T follicular helper cell (primary cell): ENCODE data around the gene PHYKPL.
A peak's percentile ranks its signal among the peaks of the same experiment; 100 is the strongest.

ENCODE experiments used
- DNase-seq: peaks from one replicate; pipeline ENCODE4 v3.0.0-alpha.2; 2020; ENCODE audit warnings: low read depth
- total RNA-seq, 2 experiments: gene quantifications; one replicate each; lab custom pipeline; 2026; lab: John Stamatoyannopoulos, UW

The PHYKPL gene
- total RNA-seq = 49.5 to 128 reads per million in 2 experiments

DNA sequence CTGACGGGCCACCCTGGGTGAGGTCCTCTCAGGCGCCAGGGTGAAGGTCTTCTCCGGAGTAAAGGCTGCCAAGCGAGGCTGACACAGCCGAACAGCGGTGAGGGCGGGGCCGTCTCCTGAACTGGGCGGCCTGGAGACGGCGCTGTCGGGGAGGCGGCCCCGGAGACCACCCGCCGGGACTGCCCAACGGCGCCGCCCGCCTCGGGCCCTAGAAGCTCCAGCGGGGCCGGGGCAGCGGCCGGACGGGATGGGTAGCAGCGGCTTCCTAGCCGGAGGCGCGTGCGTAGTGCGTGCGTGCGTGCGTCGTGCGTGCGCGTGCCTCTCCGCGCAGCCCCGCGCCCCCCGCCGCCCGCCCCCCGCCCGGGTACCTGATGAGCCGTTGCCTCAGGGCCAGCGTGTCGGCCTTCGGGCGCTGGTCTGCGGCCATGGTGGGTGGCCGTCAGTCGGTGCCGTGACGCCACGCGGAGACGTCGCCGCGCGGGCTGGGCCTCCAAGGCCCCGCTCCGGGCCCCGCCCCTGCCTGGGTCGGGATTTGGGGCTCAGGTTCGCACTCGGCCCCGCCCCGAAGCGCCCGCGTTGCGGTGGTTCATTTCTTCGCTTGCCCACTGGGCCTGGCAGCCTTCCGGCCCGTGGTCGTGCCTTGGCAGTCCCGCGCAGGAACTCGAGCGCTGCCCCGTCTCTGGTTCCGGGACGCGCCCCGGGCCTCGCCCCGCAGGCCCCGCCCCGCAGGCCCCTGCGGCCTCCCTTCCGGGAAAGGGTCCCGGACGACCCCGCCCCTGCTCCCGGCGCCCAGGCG, at the start of gene PHYKPL:
Gene PHYKPL (minus strand): TSS at position 679 of the 796 bp plus-strand sequence. CDS start 252 bp downstream, at position 427.
- DNase-seq = peak; percentile 37

DNA sequence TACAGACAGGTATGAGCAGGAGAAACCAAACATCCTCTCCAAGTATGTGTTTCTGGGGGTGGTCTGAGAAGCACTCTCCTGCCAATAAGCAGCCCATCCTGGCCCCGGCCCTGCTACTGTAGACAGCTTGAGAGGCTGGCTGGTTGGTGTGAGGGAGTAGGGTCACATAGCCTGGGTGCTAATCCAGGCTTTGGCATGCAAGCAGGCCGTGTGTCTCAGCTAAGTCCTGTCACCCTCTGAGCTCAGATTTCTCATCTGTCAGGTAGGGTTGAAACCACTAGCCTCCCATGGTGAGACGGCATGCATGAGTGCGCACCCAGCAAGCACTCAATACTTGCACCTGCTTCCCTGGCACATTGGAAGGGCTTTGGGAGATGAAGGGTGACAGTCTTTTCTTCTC, 49.8 kb upstream of the PHYKPL start:
- DNase-seq = no peak

DNA sequence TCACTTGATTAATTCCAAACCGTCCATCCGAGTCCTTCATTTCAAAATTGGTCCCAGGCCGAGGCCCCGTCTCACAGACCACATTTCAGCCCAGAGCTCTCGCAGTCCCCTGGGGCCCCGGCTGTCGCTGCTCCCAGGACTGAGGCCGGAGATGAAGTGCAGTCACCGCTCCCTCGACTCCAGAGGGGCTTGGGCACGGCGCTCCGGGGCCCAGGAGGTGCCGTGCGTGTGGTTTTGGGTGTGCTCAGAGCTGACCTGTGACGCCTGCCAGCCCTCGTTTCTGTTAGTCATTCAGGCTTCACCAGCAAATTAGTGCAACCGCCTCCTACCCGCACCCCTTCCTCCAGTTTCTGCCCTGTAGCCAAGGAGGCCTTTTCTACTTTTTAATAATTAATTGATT, 48.7 kb upstream of the PHYKPL start:
- DNase-seq = no peak

DNA sequence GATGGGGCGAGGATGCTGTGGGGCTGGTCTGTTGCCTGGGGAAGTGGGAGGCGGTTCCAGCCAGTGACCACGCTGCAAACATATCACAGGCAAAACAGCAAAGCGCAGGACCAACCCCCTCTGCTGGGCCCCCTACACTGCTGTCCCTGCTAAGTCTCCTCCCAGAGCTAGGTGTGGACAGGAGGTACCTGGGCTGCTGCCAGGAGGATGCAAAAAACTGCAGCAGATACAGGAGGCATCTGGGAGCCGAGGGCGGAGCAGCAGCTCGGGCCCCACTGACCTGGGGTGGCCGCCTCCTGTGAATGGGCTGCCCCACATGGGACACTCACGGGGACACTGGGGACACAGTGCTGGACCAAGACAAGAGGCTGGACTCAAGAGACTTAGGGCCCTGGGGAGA, 48.0 kb upstream of the PHYKPL start:
- DNase-seq = no peak

DNA sequence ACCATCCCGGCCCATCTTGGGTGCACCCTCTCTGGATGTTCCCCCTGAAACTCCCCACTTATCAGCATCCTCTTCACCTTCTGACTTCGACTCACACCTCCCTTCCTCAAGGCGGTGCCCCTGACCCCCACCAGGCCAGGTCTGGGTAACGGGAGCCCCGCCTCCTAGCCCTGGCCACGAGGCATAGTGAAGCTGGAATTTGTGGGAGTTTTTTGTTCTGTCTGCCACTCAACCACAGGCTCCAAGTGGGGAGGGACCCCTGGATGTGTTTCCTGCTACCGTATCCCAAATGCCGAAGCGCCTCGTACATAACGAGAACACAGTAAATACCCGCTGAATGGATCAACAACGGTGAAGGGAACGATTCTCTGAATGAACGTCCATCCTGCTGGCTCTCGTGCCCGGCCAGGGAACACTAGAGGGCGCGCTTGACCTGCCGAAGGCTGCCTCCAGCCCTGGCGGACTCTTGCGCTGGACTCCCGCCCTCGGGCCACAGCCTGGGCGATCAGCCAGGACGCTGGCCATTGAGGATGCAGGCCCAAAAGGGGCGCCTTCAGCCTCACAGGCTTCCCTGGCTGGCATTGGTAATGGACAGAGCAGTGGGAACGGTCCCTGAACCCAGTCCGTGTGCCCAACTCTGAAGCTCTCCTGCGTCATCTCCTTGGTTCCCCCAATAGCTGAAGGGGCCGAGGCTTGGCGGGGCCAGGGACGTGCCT, 47.3 kb upstream of the PHYKPL start:
- peak; percentile 12 for DNase-seq

DNA sequence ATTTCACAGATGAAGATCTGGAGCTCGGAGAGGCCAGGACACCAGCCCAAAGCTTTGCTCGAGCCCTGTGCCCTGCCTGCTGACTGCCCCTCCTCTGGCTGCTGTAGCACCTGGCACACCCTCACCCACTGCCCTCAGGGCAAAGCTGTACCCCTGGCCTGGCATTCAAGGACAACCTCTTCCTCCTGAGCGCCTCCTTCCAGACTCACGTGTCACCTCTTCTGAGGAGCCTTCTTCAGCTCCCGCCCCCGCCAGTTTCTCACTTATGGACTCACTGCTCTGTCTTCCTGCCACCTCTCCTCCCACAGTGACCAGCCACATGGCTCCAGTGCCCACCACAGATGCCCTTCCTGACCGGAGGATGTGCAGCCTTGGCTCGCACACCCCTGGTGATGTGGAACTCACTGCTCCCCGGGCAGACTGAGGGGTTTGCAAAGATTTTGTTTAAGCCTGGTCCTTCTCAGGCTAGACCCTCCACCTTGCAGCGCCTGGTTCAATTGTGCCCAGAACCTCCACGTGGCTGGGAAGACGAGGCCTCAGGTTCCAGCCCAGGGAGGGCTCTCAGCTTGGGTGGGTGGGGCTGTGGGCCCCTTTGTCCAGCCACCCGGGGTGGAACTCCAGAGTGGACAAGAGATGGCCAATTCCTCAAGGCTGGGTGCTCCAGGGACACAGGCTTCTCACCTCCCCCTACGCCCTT, 46.6 kb upstream of the PHYKPL start:
- no peak for DNase-seq

DNA sequence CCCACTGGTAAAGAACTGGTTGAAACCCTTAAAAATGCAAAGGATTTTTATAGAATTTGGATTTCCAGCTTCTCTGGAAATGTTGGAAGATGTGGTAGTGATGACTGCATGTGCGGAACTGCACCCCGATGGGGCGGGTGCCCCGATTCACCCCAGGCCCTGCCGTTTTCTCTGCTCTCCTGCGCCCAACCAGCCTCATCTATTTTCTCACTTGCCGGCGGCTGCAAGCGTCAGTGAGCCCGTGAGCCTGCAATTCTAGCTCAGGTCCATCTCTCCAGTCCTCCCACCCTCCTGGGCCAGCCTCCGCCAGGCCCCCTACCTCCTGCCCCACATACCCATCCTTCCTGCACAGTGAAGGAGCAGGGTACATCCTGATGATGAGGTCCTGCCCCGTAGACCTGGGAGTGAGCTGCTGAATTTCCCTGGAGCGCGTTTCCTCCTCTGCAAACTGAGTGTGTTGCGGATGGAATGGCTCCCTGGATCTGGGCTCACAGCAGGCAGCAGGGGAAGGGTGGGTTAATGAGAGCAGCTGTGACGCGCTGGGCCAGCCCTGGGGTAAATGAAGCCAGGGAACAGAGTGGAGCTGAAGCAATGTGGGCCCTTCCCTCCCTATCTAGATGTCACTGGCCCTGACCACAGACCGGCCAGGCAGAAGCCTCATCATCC, 45.9 kb upstream of the PHYKPL start:
- no peak for DNase-seq

DNA sequence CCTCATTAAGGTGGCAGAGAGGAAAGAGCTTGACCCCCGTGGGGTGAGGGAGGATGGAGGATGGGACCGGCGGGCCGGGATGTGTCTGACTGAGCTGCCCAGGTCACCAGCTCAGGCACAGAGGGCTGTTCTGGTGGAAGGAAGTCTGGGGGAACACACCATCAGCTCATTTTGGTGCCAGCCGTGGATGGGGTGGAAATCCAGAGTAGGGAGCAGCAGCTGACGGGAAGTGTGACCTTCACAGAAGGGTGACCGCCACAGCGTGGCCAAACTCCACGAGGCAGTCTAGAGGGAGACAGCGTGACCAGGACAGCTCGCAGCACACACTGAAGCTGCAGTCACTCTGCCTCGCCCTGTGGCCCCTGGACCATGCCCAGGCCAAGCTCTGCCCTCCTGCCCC, 45.3 kb upstream of the PHYKPL start:
- DNase-seq = no peak

DNA sequence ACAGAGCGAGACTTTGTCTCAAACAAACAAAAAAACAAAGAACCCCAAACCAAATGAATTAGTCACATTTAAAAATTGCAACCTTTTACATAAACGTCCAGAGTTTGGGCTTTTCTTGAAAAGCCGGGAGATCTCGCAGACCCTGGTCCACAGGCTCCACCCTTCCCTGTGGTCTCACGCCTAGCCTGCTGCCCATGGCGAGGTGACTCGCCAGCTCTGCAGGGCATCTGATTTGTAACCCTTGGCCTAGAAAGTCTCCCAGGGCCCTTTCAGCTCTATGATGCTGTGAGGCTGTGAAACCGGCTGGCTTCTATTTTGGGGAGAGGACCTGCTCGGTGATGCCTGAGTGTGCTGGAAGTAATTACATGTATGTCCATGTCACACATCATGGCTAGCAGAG, 44.7 kb upstream of the PHYKPL start:
- DNase-seq = no peak

DNA sequence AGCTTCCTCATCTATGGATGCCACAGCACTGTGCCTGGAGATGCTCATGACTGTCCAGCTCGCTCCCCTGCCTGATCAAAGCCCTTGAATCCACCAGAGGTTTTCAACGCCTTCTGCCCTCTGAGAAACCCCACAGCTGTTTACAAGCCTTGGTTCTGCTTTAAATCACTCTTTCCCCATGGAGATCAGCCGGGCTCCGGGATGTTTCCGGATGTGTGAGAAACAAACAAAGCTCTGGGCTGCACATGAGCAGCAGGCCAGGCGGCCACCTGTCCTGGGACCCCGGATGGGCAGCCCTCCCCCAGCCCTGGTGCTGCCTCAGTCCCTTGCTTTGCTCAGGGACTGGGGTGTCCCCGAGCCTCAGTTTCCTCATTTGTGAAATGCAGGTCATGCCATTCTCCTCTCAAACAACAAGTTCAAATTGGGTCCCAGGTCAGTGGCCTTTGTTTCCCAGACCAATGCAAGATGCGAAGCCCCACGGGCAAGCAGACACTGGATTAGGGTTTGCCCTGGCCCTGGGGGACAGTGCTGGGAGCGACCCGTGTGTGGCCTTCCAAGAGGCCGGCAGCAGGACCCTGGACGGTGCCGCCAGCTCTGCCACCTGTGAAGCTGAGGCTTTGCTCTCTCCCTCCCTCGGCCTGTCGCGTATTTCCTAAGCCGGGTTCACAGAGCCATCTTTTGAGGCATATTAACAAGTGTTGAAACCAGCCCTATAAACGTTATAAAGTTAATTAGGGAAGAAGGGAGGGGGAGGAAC, 42.4 kb upstream of the PHYKPL start:
- DNase-seq = no peak

DNA sequence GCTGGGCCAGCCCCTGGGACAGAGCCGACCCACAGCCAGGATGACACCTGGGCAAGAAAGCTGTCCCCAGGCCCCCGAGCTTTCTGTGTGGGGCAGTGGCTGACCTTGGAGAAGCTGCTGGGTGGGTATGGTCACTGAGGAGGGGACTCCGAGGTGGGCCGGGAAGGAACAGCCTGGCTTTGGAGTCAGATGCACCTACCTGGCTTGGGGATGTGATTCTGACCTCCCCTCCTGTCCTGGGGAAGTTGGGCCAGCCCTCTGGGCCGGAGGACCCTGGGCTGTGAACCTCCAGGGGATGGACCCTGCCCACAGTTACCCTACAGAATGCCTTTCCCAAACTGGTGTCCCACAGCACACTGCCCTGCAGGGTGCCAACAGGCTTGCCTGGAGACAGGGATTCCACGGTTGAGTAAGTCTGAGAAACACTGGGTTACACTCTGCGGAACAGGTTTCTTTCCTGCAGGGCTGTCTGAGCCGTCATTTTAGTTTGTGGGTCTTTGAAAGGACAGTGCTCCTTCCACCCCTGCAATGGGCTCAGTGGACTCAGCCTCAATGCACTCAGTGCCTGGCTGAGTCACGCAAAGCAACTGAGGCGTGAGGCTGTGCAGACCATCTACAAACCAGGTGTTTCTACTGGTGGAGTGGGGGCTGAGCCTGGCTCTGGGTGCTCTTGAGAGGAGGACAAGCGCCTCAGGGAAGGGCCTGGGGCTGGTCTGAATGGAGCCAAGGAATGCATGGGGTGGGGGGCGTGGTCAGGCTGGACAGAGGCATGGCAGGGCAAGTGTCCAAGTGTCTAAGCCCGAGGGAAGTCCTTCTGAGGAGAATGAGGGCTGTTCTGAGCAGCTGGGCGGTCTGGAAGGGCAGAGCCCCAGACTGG, 41.3 kb upstream of the PHYKPL start:
- no peak for DNase-seq

DNA sequence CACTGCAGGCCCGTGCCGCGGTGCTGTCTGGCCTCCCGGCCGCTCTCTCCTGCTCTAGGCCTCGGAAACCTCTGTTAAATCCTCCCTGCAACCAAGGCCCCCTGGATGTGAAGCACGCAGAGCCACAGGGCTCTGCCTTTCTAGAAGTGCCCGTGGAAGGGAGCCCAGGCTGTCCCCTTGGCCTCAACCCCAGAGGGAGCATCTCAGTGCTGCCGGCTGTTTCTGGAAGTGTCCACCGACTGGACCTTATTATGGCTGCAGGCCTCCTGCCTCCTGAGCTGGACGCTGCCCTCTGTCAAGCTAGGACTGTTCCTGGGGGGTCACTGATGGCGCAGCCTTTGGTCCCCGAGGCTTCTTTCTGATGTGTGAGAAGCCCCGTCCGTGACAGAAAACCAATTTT, 40.4 kb upstream of the PHYKPL start:
- DNase-seq = no peak

DNA sequence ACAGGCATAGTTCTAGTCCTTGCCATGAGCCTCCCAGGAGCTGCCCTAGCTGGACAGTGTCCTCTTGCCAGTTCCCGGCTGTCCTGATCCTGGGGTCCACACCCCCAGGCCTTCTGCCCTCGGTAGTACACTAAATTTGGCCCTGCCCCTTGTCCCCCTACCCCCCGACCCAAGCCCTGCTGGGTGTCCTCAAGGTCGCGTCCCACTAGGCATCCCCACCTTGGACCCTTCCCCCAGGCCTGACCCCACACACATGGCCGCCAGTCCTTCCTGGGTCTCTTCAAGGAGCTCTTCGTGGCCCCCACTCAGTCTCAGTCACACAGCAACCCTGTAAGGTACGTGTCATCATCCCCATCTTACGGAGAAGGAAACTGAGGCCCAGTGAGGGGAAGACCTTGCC, 40.0 kb upstream of the PHYKPL start:
- no peak for DNase-seq

DNA sequence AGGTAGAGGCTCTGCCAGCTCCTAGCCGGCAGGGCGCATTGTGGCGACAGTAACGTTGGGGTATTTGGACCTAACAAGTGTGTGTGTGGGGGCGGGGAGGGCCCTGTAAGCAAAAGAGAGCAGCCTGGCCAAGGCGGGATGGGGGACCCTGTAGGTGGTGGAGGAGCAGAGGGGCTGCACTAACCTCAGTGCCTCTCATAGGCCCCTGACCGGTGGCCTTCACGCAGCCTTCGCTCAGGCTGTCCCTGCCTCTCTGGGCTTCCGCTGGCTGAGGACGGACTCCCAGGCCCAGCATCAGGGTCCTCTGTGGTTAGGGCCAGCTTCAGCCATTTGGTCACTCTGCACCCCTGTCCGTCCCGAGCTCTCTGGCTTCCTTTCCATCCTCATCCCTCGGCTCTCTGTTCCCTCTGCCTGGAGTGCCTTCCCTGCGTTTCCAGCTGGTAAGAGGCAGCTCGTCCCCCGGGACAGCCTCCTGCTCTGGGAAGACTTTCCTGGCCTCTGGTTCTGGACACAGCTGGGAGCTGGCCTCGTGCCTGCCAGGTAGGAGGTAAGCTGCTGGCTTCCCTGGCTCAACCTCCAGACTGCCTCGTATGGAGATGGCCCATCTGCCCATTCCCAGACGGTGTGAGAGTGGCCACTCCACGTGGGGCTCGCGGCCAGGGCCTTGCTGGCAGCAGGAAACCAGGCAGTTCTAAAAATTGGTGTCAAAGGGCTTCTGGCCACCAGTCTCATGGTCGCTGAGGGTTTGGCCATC, 39.3 kb upstream of the PHYKPL start:
- DNase-seq = no peak

DNA sequence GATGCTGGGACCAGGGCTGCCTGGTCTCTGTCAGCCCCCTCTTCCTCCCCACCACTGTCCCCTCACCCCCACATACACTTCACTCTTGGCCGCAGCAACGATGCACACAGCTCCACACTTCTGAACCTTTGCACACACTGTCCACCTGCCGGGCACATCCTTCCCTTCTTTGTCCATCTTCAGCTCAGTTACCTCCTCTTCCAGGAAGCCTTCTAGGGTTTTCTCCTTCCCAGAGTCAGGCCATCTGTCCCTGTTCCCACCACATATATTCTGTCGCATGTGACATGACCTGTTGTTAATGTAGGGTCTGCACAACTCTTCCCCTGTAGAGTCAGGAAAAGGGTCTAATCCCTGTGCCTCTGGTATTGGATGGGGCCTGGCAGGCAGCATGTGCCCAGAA, 38.6 kb upstream of the PHYKPL start:
- DNase-seq = no peak

DNA sequence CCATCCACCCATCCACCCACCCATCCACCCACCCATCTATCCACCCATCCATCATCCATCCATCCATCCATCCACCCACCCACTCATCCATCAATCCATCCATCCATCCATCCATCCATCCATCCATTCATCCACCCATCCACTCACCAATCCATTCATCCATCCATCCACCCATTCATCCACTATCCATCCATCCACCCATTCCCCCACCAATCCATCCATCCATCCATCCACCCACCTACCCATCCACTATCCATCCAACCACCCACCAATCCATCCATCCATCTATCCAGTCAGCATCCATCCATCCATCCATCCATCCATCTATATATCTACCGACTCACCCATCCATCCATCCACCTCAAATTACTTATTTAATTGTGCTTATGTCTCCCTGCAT, 36.9 kb upstream of the PHYKPL start:
- no peak for DNase-seq

DNA sequence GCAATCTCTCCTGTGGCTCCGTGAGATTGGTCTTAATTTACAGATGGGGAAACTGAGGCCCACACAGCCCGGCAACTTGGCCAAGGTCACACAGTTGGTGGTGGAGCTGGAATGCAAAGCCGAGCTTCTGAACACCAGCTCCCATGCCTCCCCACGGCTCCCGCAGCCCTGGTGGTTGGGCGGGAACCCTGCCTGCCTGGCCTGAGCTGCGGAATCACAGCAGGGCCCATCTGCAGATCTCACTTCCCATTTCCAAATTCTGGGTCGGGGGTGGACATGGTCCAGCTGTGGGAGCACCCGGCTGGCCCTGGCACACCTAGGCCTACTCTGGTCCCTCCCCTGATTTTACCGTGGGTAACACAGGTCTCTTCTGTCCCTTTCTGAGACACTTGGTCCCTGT, 35.3 kb upstream of the PHYKPL start:
- no peak for DNase-seq

DNA sequence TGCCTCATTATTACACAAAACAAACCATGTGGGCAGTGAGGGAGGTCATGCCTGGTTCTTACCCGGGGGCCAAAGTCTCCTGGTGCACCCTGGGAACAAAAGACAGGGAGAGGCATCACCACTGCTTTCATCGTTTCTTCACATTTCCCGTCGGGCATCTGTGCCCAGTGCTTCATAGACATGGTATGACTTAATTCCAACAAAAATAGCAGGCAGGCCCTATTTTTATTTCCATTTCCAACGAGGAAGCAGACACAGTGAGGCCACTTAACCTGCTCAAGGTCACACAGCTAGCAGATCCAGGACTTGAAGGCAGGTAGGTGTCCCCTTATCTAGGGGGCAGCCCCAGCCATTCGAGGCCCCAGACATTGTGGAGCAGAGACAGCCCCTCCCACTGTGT, 34.6 kb upstream of the PHYKPL start:
- DNase-seq = no peak

DNA sequence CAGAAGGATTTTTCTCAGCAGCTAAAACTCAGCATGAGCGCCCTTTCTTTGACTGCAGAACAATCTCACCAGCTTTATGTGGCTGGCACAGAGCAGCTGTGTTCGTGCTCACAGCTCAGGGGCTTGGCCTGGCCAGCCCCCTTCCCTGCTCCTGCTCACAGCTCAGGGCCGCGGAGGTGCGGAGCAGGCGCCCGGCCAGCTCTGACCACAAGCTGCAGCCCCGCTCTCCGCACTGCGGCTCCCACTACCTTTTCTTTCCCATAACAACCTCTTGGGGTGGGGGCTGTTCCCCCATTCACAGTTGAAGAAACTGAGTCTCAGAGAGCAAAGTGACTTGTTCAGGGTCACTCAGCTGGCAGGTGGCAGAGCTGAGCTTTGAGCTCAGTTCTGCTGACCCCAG, 34.0 kb upstream of the PHYKPL start:
- no peak for DNase-seq

DNA sequence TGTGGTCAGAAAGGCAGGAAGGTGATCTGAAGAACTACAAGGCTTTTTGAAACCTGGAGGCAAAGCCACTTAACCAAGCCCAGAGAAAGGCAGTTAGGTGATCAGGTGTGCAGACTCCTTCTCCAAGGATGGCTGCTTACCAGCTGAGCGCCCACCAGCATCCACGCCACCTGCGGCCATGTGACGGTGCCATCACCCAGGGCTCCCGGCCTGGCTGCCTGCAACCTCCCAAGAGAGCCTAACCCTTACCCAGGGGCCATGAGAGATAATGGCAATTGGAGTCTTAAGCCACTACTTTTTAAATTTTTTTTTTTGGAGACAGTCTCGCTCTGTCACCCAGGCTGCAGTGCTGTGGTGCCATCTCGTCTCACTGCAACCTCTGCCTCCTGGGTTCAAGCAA, 33.1 kb upstream of the PHYKPL start:
- no peak for DNase-seq
